CD4-positive, alpha-beta T cell (primary cell): ENCODE measurements around the gene PLEKHG4B. TPM values are rescaled to one million over a fixed set of nuclear protein-coding genes. Genes with fewer than 3 reads are reported as not detected.

Source experiments
- ATAC-seq: fragments of 200-7000 bp; cut with Tn5 transposase; one replicate; pipeline ENCODE4 v1.10.0; 2022; ENCODE audit warnings: mild to moderate bottlenecking; ENCODE audit not compliant: poor library complexity
- CTCF ChIA-PET: fragments of 350-600 bp; sonication (Branson Sonifier 250); formaldehyde crosslinking; loops from one replicate; lab custom pipeline; 2021; ENCODE audit warnings: antibody characterized with exemption, inconsistent platforms; lab: Charles Lee
- POLR2A ChIA-PET: fragments of 350-600 bp; sonication (Branson Sonifier 250); formaldehyde crosslinking; loops from one replicate; lab custom pipeline; 2021; ENCODE audit warnings: antibody characterized with exemption, inconsistent platforms; lab: Charles Lee
- DNase-seq, 14 experiments: peaks; one replicate each; pipeline ENCODE4 v3.0.0-alpha.2; 2013 to 2020; ENCODE audit warnings: mixed read lengths in 2 of 14
- H3K27ac ChIP-seq, 2 donors: one replicate each; pipeline versions ENCODE4 v1.5.1 to v1.7.0; 2013; ENCODE audit warnings: low read length in 2 of 2, low read depth in 1 of 2, mild to moderate bottlenecking in 1 of 2
- H3K27me3 ChIP-seq, 2 experiments: 1 replicate in 1 of 2; 2 replicates in 1 of 2; pipeline versions ENCODE4 v1.6.1 to v1.7.0; 2013; ENCODE audit warnings: low read length in 2 of 2, control low read depth in 1 of 2, mild to moderate bottlenecking in 1 of 2, moderate library complexity in 1 of 2; ENCODE audit not compliant: insufficient read depth in 2 of 2, control insufficient read depth in 1 of 2
- H3K36me3 ChIP-seq: one replicate; pipeline ENCODE4 v1.6.1; 2013; ENCODE audit warnings: low read length, control low read depth; ENCODE audit not compliant: insufficient read depth
- H3K4me1 ChIP-seq: one replicate; pipeline ENCODE4 v1.6.1; 2013; ENCODE audit warnings: low read length, control low read depth; ENCODE audit not compliant: insufficient read depth
- H3K4me3 ChIP-seq: one replicate; pipeline ENCODE4 v1.5.1; 2013; ENCODE audit warnings: mild to moderate bottlenecking, low read length, moderate library complexity
- H3K9me3 ChIP-seq, 2 experiments: 1 replicate in 1 of 2; 2 replicates in 1 of 2; pipeline versions ENCODE4 v1.6.1 to v1.7.0; 2013; ENCODE audit warnings: low read length in 2 of 2, mild to moderate bottlenecking in 2 of 2, control low read depth in 1 of 2, moderate library complexity in 1 of 2; ENCODE audit not compliant: control insufficient read depth in 1 of 2, insufficient read depth in 1 of 2
- H3K27ac Mint-ChIP-seq: one replicate; pipeline ENCODE4 v1.8.0; 2020; ENCODE audit warnings: mixed read lengths
- H3K27me3 Mint-ChIP-seq: one replicate; pipeline ENCODE4 v1.8.0; 2021; ENCODE audit warnings: mixed read lengths
- H3K36me3 Mint-ChIP-seq: one replicate; pipeline ENCODE4 v1.8.0; 2021; ENCODE audit warnings: low read depth, mixed read lengths
- H3K4me1 Mint-ChIP-seq: one replicate; pipeline ENCODE4 v1.8.0; 2021; ENCODE audit warnings: low read depth, mixed read lengths
- H3K4me3 Mint-ChIP-seq: one replicate; pipeline ENCODE4 v1.8.0; 2020; ENCODE audit warnings: mild to moderate bottlenecking, mixed read lengths
- H3K9me3 Mint-ChIP-seq: one replicate; pipeline ENCODE4 v1.8.0; 2020; ENCODE audit warnings: mixed read lengths
- intact Hi-C, 2 experiments: fragments of 100-400 bp; cut with DNase I in 1 of 2; cut with micrococcal nuclease in 1 of 2; formaldehyde crosslinking; loops; one replicate each; pipeline versions ENCODE4 v1.15.1 to v1.9.0; 2023 to 2025; cut with DNase I, micrococcal nuclease
- total RNA-seq, 174 experiments: library from RNA in 2 of 174; stranded (reverse) in 2 of 174; gene quantifications; one replicate each; pipeline ENCODE4 v1.2.3 and lab custom pipeline; 2021 to 2026
- TF ChIP-seq, protein P1 (sequence below): fragments of 200-600 bp; IDR thresholded peaks from one replicate; pipeline ENCODE4 v1.8.0; 2022; ENCODE audit warnings: antibody characterized with exemption, mild to moderate bottlenecking

The PLEKHG4B gene
- total RNA-seq, 2 experiments from 2014 or later: 0.17 to 0.36 TPM

DNA sequence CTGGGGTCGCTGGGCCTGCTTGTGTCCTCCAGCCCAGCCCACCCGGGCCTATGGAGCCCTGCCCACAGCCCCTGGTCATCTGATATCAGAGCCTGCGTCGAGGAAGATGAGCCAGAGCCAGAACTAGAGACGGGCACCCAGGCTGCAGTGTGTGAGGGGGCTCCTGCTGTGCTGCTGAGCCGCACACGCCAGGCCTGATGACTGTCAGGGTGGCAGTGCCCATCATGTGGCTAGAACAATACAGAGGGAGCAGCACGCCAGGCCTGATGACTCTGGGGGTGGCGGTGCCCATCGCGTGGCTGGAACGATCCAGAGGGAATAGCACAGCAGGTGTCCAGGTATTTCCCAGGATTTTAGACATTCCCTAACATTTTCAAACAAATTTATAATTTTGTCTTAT lies 90.2 kb downstream of the PLEKHG4B start:
- Mint-ChIP-seq H3K27ac (no peak overlapping the region), H3K4me3 (no peak overlapping the region), H3K36me3 (no peaks in the 10 kb centered on the region), H3K9me3 (no peaks in the 10 kb centered on the region), H3K27me3 (peaks cover 4% of the 10 kb centered on the region), H3K4me1 (no peaks in the 10 kb centered on the region)
- Histone ChIP-seq H3K4me3 (no peak overlapping the region), H3K9me3 (no peaks in the 10 kb centered on the region), H3K27ac (no peak overlapping the region), H3K4me1 (no peaks in the 10 kb centered on the region), H3K27me3 (no peaks in the 10 kb centered on the region), H3K36me3 (no peaks in the 10 kb centered on the region)
- TF ChIP-seq, protein P1, sequence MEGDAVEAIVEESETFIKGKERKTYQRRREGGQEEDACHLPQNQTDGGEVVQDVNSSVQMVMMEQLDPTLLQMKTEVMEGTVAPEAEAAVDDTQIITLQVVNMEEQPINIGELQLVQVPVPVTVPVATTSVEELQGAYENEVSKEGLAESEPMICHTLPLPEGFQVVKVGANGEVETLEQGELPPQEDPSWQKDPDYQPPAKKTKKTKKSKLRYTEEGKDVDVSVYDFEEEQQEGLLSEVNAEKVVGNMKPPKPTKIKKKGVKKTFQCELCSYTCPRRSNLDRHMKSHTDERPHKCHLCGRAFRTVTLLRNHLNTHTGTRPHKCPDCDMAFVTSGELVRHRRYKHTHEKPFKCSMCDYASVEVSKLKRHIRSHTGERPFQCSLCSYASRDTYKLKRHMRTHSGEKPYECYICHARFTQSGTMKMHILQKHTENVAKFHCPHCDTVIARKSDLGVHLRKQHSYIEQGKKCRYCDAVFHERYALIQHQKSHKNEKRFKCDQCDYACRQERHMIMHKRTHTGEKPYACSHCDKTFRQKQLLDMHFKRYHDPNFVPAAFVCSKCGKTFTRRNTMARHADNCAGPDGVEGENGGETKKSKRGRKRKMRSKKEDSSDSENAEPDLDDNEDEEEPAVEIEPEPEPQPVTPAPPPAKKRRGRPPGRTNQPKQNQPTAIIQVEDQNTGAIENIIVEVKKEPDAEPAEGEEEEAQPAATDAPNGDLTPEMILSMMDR: no peak
- no peak for DNase-seq
- intact Hi-C loops: no loop called here
- ChIA-PET CTCF (no interaction called here), POLR2A (no interaction called here)
- no peak for ATAC-seq

DNA sequence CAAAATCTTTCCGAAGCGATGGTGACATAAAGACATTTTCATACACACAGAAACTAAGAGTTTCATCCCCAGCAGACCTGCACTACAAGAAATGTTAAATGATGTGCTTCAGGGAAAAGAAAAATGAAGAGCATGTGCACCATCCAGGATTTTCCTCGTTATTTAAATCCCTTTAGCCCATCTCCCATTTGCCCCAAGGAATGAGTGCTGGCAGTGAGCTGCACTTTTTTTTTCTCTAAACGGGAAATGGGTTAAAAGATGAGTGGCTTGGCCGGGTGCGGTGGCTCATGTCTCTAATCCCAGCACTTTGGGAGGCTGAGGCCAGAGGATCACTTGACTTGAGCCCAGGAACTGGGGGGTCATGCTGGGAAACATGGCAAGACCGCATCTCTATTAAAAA lies 92.5 kb downstream of the PLEKHG4B start:
- ChIA-PET POLR2A (no interaction called here), CTCF (no interaction called here)
- Histone ChIP-seq H3K27ac (no peak overlapping the region), H3K9me3 (no peaks in the 10 kb centered on the region), H3K4me1 (peaks cover 10% of the 10 kb centered on the region), H3K36me3 (no peaks in the 10 kb centered on the region), H3K27me3 (no peaks in the 10 kb centered on the region), H3K4me3 (no peak overlapping the region)
- DNase-seq (no peak), ATAC-seq (no peak)
- Mint-ChIP-seq H3K4me3 (no peak overlapping the region), H3K27me3 (peaks cover 11% of the 10 kb centered on the region), H3K9me3 (no peaks in the 10 kb centered on the region), H3K4me1 (peaks cover 7% of the 10 kb centered on the region), H3K27ac (no peak overlapping the region), H3K36me3 (no peaks in the 10 kb centered on the region)
- intact Hi-C loops: no loop called here
- TF ChIP-seq, protein P1: no peak

DNA sequence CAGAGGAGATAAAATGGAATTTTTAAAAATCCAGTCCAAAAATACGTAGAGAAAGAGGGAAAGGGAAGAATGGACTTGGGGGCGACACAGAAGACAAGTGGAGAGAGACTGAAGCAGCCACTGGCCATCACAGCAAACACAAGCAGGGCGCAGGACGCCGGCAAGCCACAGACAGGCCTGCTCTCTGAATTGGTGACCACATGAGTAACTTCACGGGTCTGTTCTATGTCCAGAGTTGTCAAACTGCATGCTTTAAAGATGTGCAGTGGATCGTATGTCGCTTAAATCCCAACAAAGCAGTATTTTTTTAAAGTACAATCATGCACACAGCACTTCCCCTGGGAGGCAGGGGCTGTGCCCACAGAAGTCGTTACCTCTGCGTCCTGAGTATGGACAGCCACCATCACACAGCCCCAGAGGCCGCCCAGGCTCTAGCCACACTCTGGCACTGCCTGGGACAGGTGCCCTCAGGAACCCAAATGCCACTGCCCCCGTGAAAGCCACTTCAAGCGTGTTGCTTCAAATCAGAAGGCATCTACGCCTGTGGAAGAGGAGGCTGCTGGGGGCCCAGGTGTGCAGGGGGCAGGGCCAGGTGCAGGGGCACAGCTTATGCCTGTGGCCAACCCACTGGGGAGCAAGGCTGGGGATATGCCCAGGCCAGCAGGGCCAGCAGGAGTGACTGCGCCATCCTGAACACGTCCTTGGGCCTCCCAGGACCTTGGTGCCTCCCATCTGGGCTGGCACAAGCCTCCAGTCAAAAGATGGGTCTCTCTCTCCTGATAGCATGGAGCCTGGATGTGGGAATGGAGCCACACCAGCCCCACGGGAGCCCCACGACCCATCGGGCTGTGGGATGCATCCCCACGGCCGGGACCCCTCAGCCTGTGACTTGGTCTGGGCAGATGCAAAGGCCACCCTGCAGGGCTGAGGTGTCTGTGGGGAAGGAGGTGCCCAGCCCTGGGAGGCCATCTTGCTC lies 93.4 kb downstream of the PLEKHG4B start:
- H3K9me3 ChIP-seq: no peaks in the 10 kb centered on the region
- DNase-seq (no peak), ATAC-seq (no peak)
- H3K4me3 Mint-ChIP-seq: no peak overlapping the region
- no peak overlapping the region for H3K27ac Mint-ChIP-seq
- H3K4me1 ChIP-seq: peaks cover 10% of the 10 kb centered on the region
- H3K27me3 ChIP-seq: no peaks in the 10 kb centered on the region
- no peaks in the 10 kb centered on the region for H3K9me3 Mint-ChIP-seq
- H3K36me3 ChIP-seq: no peaks in the 10 kb centered on the region
- no peak overlapping the region for H3K4me3 ChIP-seq
- ChIA-PET CTCF (no interaction called here), POLR2A (no interaction called here)
- H3K27ac ChIP-seq: no peak overlapping the region
- TF ChIP-seq, protein P1: no peak
- H3K36me3 Mint-ChIP-seq: no peaks in the 10 kb centered on the region
- peaks cover 7% of the 10 kb centered on the region for H3K4me1 Mint-ChIP-seq
- intact Hi-C loops: no loop called here
- peaks cover 7% of the 10 kb centered on the region for H3K27me3 Mint-ChIP-seq
